Stimulated activated CD4-positive, alpha-beta T cell treated with anti-CD3 and anti-CD28 coated beads, Interleukin-4, amount 100 ng/mL, for 24 hours (primary cell): ENCODE results near the gene ASF1B.
A peak's percentile ranks its signal among the peaks of the same experiment; 100 is the strongest.

Source experiments
- DNase-seq: peaks from one replicate; pipeline ENCODE4 v3.0.0-alpha.2; 2020

The ASF1B gene

DNA sequence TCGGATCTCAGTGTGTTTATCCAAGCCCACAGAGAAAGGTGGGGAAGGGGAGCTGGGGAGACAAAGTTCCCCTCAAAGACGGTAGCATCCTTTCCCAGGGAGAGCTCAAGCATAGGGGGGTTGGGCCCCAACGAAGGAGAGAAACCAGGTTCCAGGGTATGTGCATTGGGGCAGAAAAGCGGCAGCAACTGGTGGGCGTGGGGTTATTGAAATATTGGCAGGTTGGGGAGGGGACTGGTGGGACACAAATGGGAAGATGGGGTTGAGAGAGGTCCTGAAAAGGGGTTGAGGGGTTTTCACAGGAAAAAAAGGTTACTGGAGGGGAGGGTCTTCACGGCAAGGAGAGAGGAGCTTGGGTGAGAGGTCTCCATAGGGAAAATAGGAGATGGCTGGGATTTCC lies 1.0 kb downstream of the ASF1B start:
- no peak for DNase-seq

DNA sequence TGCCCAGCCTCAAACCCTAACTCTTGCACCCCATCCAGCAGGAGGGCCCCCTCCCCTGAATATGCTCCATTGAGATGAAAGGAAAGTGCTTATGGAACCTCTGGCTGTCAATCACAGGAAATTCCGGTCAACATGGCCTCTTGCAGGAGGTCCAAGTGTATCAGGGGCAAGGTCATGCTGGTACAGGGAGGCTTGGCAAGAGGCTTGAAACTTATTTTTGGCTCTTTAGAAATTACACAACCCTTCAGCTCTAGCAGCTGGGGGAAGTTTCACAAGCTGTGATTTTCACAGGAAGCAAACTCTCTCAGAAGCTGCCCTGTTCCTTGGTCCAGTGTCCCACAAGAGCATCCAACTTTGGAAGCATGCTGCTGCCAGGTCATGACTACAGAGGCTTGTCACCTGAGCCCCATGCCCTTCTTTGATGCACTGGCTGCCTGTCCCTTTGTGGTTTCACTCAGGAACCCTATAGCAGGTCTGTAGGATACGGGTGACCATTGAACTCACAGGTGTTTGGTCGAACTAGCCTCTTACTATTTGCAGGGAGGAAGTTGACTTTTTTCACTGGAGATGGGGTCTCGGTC lies 8.4 kb downstream of the ASF1B start:
- no peak for DNase-seq

DNA sequence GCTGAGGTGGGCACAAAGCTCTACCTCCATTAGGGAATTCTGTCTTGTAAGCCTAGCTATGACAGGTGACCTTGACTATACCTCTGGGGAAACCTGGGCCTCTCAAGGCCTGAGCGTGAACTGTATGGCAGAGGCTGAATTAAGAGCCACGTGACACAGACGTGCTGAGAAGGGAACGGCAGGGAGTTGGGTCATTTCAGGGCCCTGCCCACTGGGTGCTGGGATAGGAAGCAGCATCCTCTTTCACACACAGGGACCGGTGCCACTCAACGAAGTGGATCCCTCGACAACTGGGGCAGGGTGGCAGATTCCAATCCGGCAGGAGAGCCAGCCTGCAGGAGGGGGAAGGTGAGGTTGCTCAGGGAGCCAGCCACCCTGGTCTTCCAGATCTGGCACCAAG lies 9.2 kb downstream of the ASF1B start:
- DNase-seq, result no peak

DNA sequence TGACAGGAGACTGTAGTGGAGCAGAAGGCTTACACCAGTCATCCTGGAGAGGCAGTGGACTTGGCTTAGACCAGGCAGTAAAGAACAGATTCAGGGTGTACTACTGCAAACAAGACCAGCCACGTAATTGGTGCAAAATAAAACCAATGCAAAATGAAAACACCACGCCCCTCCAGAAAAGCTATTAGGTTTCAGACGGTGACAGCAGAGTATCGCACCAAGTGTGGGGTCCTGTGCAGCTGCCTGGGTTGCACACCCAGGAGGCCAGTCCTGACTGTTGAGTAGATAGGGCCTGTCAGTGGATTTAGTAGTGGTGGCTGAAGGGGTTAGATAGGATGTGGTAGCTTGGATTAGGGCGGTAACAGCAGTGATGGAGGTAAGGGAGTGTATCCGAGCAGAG lies 13.5 kb downstream of the ASF1B start:
- DNase-seq, result no peak

DNA sequence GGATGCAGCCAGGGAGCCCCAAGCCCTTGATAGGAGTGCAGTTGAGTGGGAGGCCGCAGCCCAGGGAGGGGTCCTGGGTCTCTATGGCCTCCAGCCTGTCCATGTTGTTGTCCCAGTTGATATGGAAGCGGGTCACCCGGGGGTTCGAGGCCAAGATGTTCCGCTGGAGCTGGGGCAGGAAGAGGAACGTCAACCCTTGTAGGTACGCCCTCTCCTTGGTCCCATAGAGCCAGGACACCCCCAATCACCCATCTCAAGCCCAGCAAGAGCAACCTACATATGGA lies 15.9 kb downstream of the ASF1B start:
- no peak for DNase-seq

DNA sequence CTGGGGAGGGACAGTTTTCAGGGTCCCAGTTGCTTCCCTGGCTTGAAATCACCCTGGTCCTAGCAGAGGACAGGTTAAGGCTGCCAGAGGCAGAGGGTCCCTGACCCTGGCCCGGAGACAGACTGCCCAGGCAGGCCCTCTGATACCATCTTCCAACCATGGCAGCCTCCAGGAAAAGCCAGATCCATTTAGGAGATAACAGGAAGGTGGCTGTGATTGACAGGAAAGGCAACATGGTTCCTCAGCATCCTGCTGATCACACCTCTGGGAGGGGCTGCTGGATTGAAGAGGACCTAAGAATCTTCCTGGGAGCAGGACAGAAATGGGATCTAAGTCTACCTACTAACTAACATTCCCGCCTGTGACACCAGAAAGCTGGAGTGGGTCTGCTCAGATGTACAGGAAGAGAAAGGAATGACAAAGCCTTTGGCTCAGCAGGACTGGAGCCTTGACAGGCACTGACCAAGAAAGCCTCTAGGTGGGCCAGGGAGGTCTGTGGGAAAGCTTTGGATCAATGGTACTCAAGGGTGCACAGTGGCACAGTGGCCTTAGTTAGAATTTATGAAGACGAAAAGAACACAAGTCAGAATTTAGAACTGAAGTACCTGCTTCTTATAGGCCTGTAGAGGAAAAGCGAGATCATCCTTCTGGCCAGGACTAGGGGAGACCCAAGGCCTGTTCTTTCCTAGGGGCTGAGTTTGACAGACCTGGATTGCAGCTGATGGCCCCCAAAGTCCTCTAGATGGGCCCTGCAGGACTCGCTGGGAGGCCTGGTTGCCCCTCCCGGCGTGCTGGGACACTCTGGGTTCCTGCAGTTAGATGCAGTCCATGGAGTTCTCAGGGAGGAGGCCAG lies 16.5 kb downstream of the ASF1B start:
- no peak for DNase-seq

DNA sequence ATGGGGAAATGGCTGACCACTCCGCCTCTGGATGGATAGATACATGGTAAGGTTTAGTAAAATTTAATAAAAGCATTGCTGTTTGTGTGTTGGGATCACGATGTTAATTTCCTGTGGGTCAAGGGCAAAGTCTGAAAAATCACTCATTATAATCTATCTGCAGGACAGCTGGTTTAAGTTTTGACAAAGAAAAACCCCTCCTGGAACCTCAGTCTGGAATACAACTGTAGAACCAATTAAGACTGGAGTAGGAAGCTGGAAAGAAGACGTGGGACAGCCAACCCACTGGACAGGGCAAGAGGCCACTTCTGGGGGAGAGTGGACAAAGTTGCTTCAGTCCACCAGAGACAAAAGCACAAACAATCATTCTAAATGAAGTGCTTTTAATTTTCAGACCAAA lies 17.2 kb downstream of the ASF1B start:
- no peak for DNase-seq

DNA sequence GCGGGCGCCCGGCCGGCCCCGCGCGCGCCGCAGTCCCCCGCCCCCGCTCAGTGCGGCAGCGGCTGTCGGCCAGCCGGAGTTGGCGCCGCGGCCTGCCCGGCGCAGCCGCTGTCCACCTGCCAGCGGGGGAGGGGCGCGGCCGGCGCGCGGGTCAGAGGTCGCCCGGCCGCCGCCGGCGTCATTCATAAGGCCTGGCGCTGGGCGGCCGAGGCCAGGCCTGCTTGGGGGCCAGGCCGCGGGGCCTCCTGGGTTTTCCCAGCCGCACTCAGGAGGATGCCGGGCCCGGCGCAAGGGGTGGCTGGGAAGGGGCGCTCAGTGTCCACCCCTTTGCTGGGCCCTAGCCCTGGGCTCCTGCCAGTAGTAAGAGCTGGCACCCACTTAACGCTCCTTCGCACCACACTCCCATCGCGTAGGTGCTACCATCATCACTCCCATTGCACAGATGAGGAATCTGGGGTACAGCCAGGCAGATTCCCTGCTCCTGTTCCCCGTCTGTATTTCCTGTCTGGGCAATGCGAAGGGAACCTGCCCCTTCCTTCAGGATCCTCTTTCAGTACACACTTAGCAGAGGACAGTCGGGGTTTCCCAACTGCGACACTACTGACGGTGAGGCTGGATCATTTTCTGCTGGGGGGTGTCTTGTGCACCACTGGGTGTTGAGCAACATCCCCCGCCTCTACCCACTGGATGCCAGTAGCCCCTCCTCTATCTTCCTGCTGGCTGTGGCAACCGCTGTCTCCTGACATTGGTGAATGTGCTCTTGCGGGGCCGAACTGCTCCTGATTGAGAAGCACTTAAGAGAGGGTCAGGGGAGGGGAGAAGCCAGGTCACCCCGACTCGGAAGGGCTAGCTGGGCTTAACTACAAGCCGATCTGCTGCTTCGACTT lies 18.0 kb downstream of the ASF1B start:
- peak; percentile 47 for DNase-seq

DNA sequence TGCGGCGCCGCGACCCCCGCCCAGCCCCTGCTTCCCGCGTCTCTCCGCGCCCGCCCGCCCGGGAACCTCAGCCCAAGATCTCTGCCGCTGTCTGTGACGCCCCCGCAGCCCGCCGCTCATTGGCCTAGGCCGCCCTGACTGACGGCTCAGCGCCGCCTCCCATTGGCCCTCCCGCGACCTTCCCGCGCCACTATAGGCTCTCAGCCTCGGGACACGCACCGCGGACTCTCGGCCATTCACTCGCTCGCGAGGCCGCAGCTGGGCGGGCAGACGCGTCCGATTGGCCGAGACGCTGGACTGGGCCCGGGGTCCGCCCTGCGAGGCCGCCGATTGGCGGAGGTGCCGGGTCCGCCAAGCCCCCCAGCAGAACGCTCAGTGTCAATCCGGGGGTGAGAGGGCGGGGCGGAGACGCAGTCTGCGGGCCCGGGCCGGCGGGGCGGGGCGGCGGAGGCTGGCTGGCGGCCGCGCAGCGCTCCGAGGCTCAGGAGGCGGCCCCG lies 18.7 kb downstream of the ASF1B start, which contains the start of gene PRKACA:
Gene PRKACA (minus strand): TSS at position 95 of the 497 bp plus-strand sequence. CDS start 215 bp downstream, outside the sequence.
- peak; percentile 98 for DNase-seq

DNA sequence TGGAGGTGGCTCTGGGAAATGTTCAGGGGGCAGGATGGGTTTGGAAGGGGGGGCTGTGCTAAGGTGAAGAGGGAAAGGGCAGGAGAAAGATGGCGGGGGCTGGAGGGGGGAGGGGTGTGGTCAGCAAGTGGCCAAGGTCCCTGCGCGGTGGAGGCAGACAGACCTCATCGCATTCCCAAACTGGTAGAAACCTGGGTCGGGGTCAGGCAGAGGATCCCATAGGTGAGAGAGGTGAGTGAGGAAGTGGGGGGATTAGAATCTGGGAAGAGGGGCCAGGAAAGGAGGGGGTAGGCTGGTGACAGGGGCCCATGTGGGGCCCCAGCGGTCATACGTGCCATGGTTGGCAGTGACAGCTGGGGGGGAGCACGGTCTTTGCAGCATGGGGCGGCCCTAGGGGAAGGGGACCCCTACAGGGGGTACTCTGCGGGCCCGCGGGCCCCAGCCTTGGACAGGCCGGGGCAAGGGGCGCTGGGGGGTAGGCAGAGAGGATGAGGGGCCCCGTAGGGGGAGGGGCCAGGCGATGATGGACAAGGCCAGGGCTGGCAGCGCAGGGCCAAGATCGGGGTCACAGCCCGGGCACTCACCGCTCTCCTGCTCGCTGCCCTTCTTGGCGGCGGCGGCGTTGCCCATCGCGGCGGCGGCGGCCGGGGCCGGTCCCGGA lies 19.3 kb downstream of the ASF1B start:
- peak; percentile 17 for DNase-seq

DNA sequence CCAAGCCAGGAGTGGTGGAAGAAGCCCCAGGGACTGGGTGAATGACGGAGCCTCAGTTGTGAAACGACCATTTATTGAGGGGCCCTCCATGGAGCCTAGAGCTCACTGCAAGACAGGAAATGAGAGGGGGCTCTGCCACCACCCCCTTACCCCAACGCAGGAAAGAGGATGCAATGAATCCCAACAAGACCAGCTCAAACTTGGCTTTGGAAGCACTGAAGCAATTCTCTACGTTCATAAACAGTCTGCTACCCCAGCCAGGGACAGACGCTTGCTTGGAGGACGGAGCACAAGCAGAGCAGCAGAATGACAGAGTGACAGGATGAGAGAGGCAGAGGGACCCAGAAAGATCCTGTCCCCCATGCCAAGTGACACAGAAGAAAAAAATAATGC lies 19.9 kb downstream of the ASF1B start:
- no peak for DNase-seq

DNA sequence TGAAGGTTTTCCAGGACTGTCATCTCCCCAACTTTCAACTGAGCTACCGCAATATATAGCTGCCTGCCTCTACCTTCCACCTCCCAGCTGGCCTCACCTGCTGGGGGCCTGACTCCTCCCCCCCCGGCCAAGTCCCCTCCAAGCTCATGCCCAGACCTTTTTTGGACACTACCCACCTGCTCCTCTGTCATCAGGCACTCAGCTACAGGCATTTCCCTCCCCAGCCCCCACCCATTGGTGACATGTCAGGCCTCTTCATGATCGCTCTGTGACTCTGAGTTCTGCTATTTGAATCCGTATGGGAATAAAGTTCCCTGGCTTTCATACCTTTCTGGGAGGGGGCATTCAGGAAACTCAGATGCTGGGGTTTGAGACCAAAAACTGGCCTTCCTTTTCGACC lies 20.6 kb downstream of the ASF1B start:
- DNase-seq, result no peak

DNA sequence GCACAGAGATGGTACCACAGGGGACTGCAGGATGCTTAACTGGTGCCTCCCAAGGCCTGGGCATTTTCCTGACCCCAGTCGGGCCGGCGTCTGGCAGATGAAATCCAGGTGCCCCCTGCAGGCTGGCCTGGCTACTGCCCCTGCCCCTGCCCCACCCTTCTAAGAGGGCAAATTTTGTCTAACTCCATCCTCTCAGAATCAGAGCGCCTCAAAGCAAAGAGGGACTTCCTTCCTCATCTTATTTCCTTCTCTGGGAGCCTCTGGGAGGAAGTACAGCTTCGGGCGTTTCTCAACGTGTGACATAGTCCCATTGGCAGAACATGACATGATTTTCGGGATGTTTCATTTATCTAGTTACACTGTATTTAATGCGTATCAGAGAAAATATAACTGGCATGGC lies 21.5 kb downstream of the ASF1B start:
- DNase-seq, result peak; percentile 59

DNA sequence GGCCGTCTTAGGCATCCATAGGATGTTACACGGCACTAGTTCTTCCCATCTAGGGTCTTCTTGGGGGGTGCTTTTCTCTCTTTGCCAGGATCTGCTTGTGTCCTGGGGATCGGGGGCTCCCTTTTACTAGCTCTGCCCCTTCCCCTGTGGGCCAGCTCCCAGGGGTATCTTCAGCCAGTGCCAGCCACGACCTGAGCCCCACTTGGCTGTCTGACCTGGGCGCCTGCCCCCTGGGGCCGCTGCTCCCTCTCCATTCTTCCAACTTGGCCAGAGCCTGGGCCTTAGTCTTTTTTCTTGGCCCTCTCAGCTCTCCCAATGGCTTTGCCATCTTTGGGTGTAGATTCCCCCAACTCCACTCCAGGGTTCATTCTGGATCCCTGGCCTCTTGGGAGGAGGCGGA lies 21.9 kb downstream of the ASF1B start:
- DNase-seq, result no peak

DNA sequence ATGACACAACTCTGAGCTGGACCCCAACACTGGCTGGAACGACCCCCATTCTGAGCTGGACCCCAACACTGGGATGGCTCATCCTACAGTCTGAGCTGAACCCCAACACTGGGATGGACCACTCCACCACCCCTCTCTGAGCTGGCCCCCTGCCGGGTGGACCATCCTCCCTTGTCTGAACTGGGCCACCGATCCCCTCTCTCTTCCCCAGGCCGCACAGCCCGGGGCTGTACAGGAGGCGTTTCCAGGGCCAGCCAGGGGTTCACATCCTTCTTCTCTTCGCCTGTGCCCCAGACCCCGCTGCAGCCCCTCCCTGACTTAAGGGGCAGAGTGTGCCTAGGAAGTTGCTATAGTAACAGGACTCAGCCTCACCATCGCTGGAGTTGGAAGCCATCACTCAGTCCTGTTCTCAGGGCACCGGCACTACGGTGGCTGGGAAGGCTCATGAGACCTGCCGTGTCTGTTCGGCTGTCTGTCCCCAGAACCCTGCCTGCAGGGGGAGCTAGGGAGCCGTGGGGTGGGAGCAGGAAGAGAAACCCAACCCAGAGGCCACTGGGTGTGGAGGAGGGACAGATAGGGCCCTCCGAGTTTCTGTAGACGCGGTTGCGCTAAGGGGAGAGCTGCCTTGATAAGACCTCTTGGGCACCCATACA lies 22.5 kb downstream of the ASF1B start:
- peak; percentile 52 for DNase-seq

DNA sequence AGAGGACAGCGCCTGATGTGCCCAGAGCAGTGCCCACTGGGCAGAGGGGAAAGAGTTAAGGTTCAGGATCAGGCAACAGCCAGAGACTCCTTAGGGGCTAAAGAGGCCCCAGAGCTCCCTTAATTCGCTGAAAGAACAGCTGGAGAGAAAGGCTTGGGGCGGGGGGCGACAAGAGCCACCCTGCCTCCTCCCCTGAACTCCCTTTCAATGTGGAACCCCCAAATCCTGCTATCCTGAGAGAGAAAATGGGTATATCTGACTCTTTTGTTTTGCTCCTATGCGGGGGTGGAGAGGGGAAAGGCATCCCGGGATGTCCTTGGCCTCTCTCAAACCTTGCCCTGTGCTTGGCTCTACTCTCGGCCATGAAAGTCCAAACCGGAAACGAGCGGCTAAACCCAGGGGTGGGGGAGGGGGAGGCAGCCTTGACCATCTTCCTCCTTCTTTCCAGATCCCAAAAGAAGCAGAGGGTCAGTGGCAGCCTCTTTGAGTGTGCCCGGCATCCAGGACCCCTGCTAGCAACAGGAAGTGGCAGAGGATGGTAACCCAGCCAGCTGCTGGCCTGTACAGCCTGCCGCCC lies 23.5 kb downstream of the ASF1B start:
- DNase-seq, result no peak

DNA sequence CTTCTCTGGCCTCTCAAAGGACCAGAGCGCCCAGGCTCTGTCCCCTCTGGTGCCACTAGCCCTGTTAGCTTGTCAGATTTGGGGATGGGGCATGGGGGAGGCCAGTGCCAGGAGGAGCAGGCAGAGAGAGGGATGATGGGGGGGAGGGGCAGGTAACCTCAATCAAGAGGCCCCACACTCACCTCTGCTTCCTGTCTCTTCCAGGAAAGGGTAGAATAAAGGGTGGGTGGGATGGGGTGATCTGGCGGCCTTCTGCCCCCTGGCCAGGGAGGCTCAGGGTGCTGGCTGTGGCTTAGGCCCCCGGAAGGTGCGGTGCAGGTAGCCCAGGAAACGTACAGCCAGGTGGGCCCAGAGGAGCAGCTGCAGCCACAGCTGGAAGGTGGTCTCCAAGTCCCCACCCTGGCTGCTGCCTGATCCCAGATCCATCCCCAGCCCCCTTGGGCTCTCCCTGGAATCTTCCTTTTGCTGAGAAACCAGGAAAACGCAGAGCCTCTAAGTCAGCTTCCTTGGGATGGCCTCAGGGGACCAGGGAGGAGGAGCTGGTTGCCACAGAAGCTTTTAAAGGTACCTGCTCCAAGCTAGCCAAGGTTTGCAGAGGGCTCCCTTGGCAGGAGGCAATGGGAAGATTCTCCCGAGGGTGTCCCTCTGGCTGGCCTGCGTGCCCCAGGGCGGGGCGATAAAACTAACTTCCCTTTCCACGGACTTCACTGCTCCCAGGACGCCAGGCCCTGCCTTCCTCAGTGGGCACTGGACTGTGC lies 24.2 kb downstream of the ASF1B start:
- no peak for DNase-seq

DNA sequence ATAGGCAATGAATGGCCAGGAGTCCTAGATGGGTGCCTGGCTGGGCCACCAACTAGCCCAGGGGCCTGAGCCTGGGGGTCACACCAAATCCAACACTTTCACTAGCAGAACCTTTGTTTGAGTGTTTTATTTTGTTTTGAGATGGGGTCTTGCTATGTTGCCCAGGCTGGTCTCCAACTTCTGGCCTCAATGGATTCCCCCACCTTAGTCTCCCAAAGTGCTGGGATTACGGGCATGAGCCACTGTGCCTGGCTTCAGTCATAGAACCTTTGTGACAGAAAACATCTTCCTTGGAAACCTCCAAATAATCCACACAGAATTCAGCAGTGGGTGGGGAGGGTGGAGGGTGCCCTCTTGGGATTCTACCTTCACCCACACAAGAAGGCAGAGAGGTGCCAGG lies 24.9 kb downstream of the ASF1B start:
- no peak for DNase-seq

DNA sequence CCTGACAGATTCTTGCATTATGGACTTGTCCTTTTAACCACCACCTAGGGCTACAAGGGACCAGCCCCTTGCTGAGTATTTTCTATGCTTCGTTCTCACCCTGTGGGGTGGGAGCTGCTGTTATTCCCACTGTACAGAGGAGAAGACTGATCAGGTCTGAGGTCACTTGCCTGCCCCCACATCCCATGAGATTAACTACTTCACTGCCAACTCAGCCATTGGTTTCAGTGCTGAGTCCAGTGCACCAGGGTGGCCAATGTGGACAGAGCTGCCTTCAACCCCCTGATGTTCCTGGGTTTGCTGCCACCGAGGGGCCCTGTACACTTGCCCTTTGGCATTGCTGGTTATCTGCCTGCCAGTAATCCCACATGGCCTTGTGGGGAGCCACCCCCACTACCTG lies 25.7 kb downstream of the ASF1B start:
- no peak for DNase-seq

DNA sequence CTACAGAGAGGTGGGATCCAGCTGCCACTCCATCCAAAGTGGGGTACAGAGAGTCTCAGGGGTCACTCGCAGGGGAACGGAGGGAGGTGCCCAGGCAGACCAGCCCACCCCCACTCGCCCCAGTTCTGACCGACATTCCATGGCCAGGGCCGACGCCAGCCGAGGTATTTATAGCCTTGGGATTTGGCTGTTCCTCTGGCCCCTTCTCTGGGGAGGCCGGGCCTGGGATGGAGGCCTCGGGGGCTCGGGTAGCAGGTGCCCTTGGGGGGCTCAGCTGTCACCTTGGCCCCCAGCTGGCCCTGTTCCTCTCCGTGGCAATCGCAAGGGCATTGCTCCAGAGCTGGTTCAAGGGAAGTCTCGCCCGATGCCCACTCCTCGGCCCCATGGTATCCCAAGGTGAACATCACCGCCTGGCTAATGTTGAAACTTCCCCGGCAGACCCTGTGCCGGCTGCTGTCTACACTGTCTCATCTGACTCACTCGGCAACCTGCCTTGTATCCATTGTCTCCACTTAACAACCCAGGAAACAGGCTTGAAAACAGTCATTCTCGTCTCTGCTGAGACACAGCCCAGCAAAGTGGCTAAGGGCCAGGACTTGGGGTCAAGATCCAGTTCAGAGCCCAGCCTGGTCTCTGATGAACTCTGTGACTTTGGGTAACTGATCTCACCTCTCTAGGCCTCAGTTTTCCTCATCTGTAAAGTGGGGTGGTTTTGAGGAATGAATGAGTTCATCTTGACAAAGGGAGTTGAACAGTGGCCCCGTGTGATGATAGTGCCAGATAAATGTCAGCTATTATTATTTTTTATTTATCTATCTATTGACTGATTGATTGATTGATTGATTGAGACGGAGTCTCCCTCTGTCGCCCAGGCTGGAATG lies 28.6 kb downstream of the ASF1B start:
- DNase-seq, result no peak
